HG03159 (cell line): ENCODE data around the gene ZNF496.
A peak's percentile ranks its signal among the peaks of the same experiment; 100 is the strongest.
"Not testable (repeated sequence)": the region's sequence is repeated elsewhere in the genome, so short reads cannot be mapped to it uniquely, and the experiment has no call there.

ENCODE experiments used
- ATAC-seq: cut with Tn5 transposase; IDR thresholded peaks from one replicate; pipeline ENCODE4 v1.9.1; 2021; ENCODE audit warnings: mild to moderate bottlenecking, moderate library complexity; ENCODE audit not compliant: unreplicated experiment

Gene ZNF496

DNA sequence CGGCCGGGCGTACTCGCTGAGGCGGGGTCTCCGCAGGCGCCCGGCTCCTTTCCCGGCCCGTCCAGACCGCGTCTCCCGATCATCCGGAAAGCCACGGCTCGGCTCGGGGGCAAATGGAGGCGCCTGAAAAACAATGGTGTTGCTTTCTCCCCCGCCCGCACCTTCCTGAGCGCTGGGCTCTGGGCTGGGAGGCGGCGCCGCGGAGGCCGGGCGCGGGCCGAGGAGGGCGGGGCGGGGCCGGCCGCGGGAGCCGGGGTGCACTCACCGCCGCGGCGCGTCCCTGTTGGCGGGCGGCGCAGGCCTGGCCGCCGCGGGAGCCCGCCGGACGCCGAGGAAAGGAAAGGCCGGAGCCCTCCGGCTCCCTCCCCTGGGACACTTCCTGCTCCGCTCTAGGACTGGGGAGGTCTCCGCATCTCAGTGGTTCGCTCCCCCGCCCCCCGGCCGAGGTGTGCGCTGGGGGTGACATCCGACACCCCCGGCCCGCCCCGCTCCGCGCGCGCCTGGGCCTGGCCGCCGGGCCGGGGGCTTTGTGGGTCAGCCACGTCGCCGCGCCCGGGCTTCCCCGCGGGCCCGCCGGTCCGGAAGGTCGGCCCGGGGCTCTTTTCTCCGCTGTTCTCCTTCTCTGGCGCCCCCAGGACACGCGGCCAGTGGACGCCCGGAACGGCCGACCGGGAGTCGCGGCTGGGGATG, at the start of gene ZNF496:
ZNF496 (minus strand) TSS at position 343 of the 690 bp plus-strand sequence. CDS start 2,289 bp downstream, outside the sequence.
- ATAC-seq: peak; percentile 72

DNA sequence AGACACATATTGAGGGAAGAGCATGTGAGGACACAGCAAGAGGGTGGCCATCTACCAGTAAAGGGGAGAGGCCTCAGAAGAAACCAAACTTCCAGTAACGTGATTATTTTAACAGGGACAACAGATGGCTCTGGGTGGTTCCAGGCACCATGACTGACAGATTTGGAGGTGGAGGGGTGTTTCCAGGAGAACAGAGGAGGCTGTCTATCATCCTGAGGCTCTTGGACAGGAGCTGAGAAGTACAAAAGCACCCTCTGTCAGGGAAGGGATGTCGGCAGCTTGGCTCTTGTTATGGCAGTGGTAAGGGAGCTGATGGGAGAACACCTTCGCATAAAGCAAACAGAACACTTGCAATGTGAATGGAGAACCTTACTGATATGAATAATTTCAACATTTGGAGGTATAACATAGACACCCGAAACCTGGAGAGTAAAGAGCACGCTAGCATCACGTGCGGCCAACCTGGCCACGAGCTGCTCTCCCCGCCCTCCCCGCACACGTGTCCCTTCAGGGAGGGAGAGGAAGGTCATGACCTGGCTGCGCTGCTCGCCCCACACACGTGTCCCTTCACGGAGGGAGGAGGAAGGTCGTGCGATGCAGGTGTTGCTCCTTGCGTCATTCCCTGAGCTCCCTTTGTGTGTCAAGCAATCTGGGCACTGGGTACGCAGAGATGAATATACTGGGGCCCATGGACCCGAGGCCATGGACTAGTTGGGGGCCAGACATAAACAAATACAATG, 46.8 kb upstream of the ZNF496 start:
- ATAC-seq: no peak

GRCh38 chr1:247377656-247378055, 46.0 kb upstream of the ZNF496 start:
- not testable (repeated sequence) for ATAC-seq

DNA sequence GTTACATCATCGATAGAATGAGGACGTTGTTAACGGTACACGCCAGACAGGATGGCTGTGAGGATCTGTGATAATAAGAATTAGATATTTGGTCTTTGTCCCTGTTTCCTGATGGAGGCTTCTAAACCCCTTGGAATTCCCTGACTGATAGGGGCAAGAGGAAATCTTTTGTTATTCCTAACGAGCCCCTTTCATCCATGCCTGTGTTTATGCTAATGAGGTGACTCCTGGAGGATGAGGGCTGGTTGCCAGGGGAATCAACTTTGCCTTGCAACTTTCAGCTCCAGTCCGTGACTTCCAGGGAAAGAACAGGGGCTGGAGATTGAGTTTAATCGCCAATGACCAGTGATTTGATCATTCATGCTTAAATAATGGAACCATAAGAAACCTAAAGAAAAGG, 45.0 kb upstream of the ZNF496 start:
- no peak for ATAC-seq

GRCh38 chr1:247375747-247376146, 44.1 kb upstream of the ZNF496 start:
- no peak for ATAC-seq

DNA sequence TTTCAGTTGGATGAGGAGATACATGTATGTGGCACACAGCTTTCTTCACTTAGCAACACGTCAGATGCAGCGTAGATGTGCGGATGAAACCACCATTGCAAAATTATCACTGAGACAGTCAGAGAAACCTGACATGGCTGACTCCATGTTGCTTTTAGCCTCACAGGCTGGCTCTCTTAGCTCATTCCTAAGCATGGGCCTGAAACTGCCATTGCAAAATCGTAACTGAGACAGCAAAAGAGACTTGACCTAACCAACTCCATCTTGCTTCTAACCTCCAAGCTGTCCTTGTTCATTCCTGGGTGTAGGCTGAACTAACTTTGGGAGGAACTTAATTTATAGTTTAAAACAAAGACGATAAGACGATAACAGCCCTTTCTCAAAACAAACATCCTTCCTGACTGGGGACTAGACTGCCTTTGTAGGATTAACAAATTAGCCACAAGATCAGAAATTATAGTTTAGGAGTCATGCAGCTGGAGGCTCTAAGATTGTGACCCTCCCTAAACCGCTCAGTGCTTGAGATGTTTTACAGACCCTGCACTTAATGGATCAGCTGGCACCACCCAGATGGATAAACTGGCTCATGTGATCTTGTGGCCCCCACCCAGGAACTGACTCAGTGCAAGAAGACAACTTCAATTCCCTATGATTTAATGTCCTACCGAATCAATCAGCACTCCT, 43.1 kb upstream of the ZNF496 start:
- not testable (repeated sequence) for ATAC-seq

- peak; percentile 78 for ATAC-seq
These were observed 42.1 kb upstream of the ZNF496 start for GRCh38 chr1:247373721-247374141.

DNA sequence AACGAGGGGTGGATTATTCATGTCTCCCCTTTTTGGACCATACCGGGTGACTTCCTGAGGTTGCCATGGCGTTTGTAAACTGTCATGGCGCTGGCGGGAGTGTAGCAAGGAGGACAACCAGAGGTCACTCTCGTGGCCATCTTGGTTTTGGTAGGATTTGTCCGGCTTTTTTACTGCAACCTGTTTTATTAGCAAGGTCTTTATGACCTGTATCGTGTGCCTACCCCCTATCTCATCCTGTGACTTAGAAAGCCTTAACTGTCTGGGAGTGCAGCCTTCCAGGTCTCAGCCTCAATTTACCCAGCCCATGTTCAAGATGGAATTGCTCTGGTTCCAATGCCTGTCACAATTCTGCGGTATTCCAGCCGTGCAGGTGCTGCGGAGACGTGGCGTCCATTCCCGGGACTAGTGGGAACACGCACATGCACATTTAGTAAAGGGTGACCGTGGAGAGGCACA, 40.2 kb upstream of the ZNF496 start:
- ATAC-seq: no peak

- no peak for ATAC-seq
These were observed 39.4 kb upstream of the ZNF496 start for GRCh38 chr1:247370786-247371732.

- no peak for ATAC-seq
These were observed 37.0 kb upstream of the ZNF496 start for GRCh38 chr1:247368490-247369145.

DNA sequence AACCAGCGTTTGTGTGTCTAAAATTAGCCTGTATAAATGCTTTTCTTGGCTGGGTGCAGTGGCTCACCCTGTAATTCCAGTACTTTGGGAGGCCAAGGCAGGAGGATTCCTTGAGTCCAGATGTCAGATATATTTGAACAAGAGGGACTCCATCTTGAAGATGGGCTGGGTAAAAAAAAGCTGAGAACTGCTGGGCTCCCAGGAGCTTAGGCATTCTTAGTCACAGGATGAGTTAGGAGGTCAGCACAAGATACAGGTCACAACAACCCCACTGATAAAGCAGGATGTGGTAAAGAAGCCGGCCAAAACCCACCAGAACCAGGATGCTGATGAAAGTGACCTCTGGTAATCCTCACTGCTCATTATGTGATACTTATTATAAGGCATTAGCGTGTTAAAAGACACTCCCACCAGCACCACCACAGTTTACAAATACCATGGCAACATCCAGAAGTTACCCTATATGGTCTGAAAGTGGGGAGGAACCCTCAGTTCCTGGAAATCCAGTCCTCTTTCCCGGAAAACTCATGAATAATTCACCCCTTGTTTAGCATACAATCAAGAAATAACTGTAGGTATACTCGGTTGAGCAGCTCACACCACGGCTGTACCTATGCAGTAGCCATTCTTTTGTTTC, 36.2 kb upstream of the ZNF496 start:
- no peak for ATAC-seq

GRCh38 chr1:247366926-247367645, 35.4 kb upstream of the ZNF496 start:
- ATAC-seq: no peak

DNA sequence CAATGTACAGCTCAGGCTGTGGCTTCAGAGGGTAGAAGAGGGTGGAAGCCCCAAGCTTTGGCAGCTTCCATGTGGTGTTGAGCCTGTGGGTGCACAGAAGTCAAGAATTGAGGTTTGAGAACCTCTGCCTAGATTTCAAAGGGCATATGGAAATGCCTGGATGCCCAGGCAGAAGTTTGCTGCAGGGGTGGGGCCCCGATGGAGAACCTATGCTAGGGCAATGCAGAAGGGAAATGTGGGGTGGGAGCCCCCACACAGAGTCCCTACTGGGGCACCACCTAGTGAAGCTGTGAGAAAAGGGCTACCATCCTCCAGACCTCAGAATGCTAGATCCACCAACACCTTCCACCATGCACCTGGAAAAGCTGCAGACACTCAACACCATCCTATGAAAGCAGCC, 34.7 kb upstream of the ZNF496 start:
- not testable (repeated sequence) for ATAC-seq

DNA sequence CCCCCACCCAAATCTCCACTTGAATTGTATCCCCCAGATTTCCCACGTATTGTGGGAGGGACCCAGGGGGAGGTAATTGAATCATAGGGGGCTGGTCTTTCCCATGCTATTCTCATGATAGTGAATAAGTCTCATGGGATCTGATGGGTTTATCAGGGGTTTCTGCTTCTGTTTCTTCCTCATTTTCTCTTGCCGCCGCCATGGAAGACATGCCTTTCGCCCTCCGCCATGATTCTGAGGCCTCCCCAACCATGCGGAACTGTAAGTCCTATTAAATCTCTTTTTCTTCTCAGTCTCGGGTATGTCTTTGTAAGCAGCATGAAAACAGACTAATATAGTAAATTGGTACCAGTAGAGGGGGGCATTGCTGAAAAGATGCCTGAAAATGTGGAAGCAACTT, 33.4 kb upstream of the ZNF496 start:
- no peak for ATAC-seq

- not testable (repeated sequence) for ATAC-seq
These were observed 31.3 kb upstream of the ZNF496 start for GRCh38 chr1:247363000-247363399.

GRCh38 chr1:247362153-247362552, 30.5 kb upstream of the ZNF496 start:
- ATAC-seq: no peak

DNA sequence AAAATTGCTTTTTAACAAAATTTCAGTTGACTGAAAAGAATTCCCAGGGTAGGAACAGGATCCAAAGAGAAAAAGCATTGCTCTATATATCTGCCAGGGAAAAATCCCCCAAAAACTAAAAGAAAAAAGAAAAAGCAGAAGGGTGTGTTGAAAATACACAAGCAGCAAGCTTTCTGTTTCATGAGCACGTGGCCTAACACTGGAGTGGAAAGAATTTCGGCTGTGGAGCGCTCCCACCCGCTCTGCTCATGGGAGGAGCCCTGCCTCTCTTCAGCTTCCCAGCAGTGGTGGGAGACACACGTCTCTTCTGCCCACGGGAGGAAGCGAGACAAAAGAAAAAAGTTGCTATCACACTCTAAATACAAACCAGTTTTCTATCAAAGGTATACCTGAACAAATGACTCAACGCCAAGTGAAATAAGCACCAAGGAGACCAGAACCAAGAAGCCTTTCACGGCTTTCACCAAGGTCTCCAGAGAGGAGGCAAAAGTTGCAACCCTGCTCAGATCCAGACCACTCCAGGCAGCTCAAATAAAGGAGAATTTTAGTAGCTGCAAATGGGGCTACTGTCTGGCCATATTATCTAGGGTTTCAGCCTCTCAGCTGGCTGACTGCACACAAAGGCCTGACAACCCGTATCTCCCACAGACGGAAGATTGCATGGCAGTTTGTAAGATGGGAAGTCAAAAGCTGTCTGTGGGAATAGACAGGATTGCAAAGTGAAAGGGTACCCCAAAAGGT, 29.5 kb upstream of the ZNF496 start:
- no peak for ATAC-seq
